HEK293 (cell line): Measurements from ENCODE around the gene TAF10.

Experiments used
- CTCF ChIP-seq: fragments of 450-650 bp; formaldehyde crosslinking; IDR thresholded peaks from 2 replicates; pipeline ENCODE4 v1.5.1; 2016; ENCODE audit warnings: missing biosample characterization, missing genetic modification characterization
- PRDM1 ChIP-seq: fragments of 450-650 bp; formaldehyde crosslinking; IDR thresholded peaks from 2 replicates; pipeline ENCODE4; 2016; ENCODE audit warnings: missing biosample characterization, missing genetic modification characterization
- ZBTB1 ChIP-seq: fragments of 450-650 bp; formaldehyde crosslinking; IDR thresholded peaks from 2 replicates; pipeline ENCODE4 v1.5.1; 2016; ENCODE audit warnings: missing biosample characterization, missing genetic modification characterization
- ZBTB10 ChIP-seq: fragments of 450-650 bp; formaldehyde crosslinking; IDR thresholded peaks from 2 replicates; pipeline ENCODE4 v1.5.1; 2016; ENCODE audit warnings: missing biosample characterization, missing genetic modification characterization
- ZBTB20 ChIP-seq: fragments of 450-650 bp; formaldehyde crosslinking; IDR thresholded peaks from 2 replicates; pipeline ENCODE4 v1.5.1; 2016; ENCODE audit warnings: missing biosample characterization, missing genetic modification characterization
- ZBTB7A ChIP-seq: fragments of 450-650 bp; formaldehyde crosslinking; IDR thresholded peaks from 2 replicates; pipeline ENCODE4 v1.5.1; 2016; ENCODE audit warnings: low read depth, missing biosample characterization, missing genetic modification characterization
- ZNF114 ChIP-seq: fragments of 450-650 bp; formaldehyde crosslinking; IDR thresholded peaks from 2 replicates; pipeline ENCODE4 v1.5.0; 2017; ENCODE audit warnings: missing biosample characterization, missing genetic modification characterization
- ZNF239 ChIP-seq: fragments of 450-650 bp; formaldehyde crosslinking; IDR thresholded peaks from 2 replicates; pipeline ENCODE4 v1.5.1; 2016; ENCODE audit warnings: missing biosample characterization, missing genetic modification characterization
- ZNF514 ChIP-seq: fragments of 450-650 bp; formaldehyde crosslinking; IDR thresholded peaks from 2 replicates; pipeline ENCODE4 v1.5.1; 2016; ENCODE audit warnings: missing biosample characterization, missing genetic modification characterization
- ZNF561 ChIP-seq: fragments of 450-650 bp; IDR thresholded peaks from 2 replicates; pipeline ENCODE4 v1.5.1; 2018; ENCODE audit warnings: missing biosample characterization, missing genetic modification characterization, borderline replicate concordance

GRCh38 chr11:6626971-6627761 is 15.2 kb upstream of the TAF10 start:
- TF ChIP-seq PRDM1 (tag by site-specific recombination) = no peak
- no peak for TF ChIP-seq CTCF (tag by site-specific recombination)
- no peak for TF ChIP-seq ZBTB20 (tag by site-specific recombination)
- no peak for TF ChIP-seq ZNF239 (tag by site-specific recombination)
- no peak for TF ChIP-seq ZNF561 (tag by site-specific recombination)
- TF ChIP-seq ZBTB1 (tag by site-specific recombination) = no peak
- no peak for TF ChIP-seq ZNF114 (tag by site-specific recombination)
- no peak for TF ChIP-seq ZNF514 (tag by site-specific recombination)
- TF ChIP-seq ZBTB10 (tag by site-specific recombination) = no peak
- TF ChIP-seq ZBTB7A (tag by site-specific recombination) = no peak
